HG03066 (cell line): Measurements from ENCODE around the gene IL32.
A peak's percentile ranks its signal among the peaks of the same experiment; 100 is the strongest.

Source experiments
- ATAC-seq: cut with Tn5 transposase; IDR thresholded peaks from one replicate; pipeline ENCODE4 v1.9.1; 2021; ENCODE audit warnings: low read depth; ENCODE audit not compliant: unreplicated experiment

IL32 gene

DNA sequence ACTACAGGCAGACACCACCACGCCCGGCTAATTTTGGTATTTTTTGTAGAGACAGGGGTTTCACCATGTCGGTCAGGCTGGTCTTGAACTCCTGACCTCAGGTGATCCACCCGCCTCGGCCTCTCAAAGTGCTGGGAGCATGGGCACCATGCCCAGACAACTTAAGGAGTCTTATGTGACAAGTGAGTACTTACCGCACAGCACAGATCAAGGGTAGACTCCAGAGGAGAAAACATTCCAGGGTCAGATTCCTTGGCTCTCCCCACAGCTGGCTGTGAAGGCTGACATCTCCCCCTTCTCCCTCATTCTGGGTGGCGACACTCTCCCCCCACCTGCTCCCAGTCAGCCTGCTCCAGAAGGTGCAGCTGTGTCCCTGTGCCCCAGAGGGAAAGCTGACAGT, 23.0 kb downstream of the IL32 start:
- no peak for ATAC-seq

DNA sequence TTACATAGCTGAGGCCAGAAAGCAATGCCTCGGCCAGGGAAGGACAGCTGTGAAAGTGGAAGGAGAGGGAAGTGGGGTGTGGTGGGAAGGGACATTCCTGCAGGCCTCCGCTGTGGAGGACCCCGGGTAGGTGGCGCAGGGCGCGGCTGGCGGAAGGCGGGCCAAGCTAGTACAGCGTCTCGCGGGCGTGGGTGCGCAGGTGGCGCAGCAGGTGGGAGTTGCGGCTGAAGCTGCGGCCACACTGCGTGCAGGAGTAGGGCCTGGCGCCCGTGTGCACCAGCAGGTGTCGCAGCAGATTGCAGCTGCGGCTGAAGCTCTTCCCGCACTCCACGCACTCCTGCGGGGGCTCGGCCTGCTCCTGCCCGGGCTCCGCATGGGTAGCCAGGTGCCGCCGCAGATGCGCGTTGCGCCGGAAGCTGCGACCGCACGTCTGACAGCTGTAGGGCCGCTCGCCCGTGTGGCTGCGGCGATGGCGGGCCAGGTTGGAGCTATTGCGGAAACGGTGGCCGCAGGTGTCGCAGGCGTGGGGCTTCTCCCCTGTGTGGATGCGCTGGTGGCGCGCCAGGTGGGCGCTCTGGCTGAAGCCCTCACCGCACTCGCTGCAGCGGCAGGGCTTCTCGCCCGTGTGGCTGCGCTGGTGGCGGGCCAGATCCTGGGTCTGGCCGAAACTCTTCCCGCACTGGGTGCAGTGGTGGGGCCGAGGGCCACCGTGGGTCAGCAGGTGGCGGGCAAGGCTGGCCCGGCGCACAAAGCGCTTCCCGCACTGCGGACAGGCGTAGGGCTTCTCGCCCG, 23.7 kb downstream of the IL32 start:
- ATAC-seq: no peak

DNA sequence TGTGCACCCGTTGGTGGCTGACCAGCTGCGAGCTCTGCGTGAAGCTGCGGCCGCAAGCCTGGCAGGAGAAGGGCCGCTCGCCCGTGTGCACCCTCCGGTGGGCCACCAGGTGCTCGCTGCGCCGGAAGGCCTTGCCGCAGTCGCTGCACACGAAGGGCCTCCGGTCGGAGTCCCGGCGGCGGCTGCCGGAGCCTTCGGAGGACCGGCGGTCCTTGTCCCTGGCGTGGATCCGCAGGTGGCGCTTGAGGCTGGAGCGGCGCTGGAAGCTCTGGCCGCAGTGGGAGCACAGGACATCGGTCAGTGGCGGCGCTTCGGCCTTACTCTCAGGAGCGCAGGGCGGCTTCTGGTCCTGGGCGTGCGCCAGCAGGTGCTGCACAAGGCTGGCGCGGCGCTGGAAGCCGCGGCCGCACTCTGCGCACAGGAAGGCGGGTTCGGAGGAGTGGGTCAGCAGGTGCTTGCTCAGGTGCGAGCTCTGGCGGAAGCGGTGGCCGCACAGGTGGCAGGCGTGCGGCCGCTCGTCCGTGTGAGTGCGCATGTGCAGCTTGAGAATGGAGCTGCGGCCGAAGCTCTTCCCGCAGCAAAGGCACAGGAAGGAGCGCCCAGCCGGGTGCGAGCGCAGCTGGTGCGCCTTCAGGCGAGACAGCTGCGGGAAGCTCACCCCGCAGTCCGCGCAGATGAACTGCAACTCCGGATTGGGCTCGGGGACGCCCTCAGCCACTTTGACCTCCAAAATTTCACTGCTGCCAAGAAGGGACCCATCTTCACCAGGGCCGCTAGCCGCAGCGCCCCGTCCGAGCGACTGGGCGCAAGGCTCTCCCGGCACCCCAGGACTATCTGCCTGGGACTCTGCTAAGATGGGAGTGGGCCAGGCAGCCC, 24.5 kb downstream of the IL32 start:
- ATAC-seq: no peak

DNA sequence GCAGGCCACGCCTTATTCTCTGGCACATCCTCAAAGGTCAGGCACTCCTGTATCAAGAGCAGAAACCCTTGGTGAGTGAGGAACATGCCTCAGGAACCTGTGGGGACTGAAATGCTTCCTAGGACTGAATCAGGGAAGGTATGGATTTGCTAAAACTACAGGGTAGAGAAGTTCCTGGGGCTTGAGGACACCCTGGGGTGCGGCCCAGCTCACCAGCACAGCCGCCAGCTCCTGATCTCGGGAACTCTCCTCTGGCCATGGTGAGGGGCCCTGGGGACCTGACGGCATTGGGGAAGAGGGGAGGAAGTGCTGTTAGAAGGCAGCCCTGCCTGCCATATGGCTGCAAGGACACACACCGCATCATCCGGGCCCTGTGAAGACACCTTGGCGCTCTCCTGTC, 26.1 kb downstream of the IL32 start:
- ATAC-seq: no peak

DNA sequence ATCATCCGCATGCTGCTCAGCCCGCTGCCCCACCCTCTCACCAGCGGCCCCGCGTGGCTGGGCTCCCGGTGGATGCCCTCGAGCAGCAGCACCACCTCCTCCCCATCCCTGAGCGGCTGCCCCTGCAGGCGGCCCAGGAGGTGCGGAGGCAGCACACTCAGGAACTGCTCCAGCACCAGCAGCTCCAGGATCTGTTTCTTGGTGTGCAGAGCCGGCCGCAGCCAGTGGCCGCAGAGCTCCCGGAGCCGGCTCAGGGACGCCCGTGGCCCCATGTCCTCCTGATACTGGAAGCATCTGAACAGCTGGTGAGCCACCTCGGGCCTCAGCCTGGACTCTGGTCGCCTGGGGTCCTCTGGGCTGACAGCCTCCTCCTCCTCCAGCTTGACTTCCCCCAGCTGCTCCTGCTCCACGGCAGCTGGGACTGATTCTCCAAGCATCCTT, 27.1 kb downstream of the IL32 start:
- ATAC-seq: no peak

DNA sequence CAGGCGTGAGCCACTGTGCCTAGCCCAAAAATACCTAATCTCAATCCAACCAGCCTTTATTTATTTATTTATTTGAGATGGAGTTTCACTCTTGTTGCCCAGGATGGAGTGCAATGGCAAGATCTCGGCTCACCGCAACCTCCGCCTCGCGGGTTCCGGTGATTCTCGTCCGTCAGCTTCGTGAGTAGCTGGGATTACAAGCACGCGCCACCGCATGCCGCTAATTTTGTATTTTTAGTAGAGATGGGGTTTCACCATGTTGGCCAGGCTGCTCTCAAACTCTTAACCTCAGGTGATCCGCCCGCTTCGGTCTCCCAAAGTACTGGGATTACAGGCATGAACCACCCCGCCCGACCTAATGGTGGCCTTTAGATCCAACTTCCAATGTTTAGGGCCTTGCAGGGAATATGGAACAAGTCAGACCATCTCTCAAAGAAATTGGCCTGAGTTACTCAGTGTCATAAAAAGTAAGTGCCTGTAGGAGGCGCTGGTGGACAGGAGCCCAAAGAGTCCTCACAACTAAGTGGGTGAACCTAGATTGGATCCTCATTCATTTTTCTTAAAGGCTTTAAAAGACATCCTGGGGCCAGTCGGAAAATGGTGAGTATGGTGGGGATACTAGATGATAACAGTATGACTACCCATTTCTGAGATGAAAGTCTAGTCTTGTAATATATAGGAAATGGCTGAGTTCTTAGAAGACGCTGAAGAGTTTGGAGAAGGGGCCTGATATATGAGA, 29.0 kb downstream of the IL32 start:
- ATAC-seq: no peak

DNA sequence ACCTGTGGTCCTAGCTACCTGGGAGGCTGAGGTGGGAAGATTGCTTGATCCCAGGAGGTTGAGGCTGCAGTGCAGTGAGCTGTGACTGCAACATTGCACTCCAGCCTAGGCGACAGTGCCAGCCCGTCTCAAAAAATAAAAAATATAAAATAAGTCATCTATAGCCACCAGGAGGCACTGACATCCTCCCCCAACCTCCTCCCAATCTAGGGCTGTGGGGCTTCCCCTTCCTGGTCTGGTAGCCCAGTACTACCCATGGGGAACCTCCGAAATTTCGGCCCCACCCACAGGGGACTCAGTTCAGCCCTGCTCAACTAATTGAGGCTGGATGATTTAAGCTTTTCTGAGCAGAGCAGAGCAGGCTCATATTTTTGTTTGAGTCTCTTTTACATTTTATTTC, 30.4 kb downstream of the IL32 start:
- ATAC-seq: no peak

DNA sequence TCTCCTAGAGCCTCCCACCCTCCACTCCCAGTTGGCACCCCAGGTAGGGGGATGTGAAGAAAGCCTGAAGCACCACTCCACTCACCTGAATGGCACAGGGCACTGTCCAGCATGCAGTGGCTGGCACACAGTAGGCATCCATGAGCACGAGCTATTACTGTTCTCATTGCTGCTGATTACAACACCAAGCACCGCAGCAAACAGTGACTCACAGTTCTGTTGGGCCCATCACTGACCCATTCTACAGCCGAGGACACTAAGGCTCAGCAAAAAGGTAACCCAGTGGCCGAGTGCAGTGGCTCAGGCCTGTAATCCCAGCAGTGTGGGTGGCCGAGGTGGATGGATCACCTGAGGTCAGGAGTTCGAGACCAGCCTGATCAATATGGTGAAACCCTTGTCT, 30.9 kb downstream of the IL32 start:
- ATAC-seq: no peak

DNA sequence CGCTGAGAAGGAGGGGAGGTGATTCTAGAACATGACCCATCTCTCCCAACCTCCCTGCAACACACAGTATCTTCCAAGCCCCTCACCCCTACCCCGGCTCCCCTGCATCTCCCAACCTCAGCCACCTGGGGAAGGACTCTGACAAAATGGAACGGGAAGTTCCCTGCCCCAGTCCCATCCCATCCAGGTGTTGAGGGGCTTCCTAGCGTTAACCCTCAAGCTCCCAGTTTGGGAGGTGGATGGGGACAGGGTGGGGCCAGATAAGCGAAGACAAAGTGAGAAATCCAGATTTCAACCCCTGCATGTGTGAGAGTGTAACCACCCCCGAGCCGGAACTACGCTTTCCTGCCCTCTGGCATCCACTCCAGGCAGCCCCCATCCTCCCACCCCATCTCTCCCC, 31.8 kb downstream of the IL32 start:
- ATAC-seq: no peak

DNA sequence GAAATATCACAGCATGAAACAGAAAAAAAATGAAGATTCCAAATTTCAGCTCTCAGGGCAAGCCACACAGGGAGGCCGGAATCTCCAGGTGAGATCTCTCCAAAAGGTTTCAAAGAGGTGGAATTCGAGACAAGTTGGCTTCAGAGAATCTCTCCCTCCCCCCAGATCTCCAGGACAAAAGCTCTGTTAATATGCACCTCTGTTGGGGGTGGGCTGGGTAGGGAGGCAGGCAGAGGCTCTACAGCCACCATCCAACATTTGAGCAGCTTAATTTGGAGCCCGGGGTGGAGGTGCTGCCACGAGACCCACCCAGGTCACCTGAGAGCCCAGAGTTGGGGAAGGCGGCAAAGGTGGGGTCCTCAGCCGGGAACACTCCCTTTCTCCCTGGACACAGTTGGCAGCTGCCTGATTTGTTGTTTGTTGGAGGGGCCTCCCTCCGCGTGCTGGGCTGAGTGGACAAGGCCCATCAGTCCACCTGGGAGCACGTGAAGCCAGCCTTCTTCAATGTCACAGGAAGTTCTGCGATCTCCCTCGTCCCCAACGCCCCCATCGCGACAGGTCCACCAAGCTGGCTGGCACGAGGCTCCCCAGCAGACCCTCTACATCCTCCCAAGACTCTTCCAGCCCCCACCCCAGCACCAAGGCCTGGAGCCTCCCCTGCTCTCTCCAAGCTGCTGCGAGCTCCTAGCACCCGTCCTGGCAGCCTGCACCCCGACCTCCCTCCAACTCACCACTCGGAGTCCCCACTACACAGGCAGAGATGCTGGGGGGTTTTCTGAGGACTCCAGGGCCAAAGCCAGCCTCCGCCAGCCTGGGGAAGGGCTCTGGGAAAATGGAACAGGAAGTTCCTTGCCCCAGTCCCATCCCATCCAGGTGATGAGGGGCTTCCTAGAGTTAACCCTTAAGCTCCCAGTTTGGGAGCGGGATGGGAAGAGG, 33.3 kb downstream of the IL32 start, which contains the start of gene ZSCAN10:
Gene ZSCAN10 (minus strand): TSS at position 836 of the 936 bp plus-strand sequence. CDS start 6,357 bp downstream, outside the sequence.
- ATAC-seq: no peak

DNA sequence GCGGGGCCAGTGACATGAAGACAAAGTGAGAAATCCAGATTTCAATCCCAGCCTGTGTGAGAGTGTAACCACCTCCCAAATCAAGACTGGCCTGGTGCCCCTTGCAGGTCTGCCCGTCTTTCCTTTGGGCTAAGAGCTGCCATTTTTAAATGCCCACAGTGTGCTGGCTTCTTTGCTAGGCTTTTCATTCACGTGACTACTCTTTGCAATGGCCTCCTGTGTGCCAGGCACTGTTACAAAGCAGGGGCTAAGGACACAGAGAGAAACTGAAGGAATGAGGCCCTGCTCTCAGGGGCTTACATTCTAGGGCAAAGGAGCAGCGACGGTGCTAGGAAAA, 33.9 kb downstream of the IL32 start:
- ATAC-seq: no peak

DNA sequence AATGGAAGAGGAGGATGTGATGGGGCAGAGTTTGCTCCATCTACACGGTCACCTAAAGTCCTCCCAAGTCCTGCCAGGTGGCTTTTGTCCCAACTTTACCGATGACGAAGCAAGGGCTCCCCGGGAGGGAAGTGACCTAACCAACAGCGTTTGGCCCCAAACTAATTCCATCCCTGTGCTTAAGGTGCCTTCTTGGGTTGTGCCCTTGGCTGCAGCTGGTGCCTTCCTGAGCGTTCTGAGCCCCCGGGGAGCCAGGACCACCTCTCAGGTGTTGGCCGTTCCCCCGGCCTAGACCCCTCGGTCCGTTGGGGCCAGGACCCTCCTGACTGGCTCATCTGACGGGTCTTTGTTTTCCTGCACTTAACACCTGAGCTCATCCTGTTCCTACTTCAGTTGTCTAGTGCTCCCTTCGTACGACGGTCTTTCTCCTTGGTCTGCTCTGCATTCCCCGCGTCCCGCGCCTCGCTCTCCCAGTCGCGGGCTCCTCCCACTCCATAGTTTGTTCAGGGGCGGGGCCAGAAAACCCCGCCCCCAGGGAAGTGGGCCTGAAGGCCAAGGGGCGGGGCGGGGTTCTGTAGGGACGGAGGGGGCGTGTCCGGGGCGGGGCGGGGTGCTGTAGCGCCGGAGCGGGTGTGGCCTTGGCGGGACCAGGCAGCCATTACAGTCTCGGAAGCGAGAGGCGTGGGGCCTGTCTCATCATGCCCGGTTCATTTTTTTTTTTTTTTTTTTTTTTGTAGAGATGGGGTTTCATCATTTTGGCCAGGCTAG, 34.5 kb downstream of the IL32 start:
- ATAC-seq: peak; percentile 59

DNA sequence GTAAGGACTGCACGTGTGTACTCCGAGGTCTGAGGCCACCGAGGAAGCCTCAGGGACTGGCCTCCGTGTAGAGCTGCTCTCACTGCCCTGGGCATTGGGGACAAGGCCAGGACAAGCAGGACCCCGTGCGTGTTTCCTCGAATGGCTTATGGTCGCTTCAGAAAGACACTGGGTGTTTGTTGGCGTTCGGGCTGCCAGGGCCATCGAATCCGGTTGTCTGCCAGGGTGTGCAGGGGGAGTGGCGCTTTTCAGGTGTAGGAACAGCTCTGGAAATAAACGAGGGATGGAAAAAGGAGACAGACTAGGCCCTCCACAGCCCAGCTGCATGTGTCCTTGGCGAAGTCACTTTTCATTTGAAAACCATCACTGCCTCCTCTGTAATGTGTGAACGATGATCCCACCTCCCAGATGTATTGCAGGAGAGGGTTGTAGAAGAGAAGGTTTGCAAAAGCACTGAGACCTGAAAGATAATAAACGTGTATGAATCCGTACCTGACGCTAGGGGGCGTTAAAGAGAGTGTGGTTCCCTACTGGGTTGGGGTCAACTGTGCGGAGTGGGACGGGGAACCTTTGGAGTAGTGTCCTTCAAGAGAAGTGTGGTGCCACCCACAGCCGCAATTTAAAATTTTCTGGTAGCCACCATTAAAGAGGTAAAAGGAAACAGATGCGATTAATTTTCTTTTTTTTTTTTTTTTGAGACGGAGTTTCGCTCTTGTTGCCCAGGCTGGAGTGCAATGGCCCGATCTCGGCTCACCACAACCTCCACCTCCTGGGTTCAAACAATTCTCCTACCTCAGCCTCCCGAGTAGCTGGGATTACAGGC, 35.8 kb downstream of the IL32 start:
- ATAC-seq: no peak

DNA sequence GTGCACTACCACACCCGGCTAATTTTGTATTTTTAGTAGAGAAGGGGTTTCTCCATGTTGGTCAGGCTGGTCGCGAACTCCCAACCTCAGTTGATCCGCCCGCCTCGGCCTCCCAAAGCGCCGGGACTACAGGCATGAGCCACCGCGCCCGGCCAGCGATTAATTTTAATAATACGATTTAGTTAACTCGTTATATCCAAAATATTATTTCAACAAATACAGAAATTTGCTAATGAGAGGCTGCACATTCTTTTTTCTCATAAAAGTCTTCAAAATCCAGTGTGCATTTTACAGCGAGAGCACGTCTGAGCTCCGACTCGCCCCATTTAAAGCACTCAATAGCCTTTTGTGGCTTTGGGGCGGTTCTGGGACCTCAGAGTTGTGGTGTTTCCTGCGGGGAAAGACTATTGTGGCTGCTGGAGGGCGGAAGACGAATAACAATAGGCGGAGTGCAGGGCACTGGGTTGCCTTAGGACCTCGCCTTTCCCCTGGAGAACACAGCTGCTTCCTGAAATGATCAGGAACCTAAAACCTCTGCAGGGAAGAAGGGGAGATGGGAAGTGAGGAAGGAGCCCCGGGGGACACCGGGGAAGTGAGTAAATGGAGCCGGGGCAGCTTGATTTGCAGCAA, 36.5 kb downstream of the IL32 start:
- ATAC-seq: no peak

DNA sequence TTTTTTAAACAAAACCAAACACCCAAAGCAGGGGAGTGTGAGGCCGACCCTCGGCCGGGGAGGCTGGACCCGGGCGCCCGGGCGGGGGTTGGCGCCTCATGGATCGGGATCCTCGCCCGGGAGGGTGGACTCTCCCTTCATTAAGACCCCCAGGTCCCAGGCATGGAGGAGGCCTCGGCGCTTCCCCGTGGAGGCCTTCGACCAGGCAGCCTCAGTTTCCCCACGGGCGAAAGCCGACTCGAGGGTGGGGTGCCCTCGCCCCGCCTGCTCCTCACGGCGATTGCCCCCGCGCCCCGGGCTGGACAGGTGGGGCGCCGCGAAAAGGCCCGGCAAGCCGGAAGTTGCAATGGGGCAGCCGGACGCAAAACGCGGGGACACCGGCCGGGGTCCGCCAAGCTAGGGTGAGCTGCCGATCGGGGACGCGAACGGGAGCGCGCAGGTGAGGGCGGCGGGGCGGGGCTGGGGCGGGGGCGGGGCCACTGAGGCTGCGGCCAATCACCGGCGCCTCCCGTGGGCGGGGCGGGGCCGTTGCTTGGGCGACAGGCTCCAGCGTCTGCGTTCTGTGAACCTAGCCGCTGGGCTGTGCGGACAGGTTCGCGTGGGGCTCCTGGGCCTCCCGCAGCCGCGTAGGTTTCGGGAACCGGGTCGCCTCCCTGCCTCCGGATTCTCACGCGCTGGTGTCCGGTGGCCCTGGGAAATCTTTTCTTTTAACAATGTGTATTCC, 40.9 kb downstream of the IL32 start:
- ATAC-seq: peak; percentile 77

DNA sequence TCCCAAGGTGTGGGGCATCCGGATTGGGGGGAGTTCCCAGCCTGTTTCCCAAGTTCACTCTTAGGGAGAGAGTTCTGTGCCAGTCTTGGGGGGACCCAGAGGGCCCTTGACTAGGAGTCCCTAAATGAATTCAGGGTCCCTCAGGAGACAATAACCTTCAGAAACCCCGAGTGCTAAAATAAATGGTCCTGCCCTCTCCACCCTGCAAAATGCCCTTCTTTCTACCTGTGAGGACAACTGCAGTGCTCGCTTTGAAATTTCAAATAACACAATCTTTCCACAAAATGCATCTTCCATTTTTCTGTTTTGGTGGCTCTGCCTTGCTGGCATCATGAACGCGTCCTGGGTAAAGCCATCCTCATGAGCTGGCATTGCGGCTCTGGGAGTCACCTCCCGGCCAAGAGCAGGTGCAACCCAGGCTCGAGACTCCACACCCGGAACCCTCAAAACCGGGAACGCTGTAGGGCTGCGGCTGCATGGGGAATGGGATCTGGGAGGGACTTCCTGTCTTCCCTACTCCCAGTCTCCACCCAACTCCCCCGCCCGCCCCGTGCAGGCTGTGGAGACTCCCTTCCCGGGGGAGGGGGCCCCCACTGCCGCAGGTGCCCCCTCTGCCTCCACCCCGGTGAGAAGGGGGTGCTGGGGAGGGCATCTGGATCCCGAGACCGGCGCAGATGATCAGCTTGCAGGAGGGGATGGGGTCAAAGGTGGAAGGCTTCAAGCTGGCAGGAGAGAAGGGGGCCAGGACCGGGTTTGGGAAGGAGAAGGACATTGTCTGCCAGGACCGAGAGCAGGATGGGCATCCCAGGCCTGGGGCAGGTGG, 46.8 kb downstream of the IL32 start, which contains the start of gene ZNF205:
Gene ZNF205 (plus strand): TSS at position 529 of the 823 bp plus-strand sequence. CDS start 845 bp downstream, outside the sequence.
- no peak for ATAC-seq
